Astrocyte (in vitro differentiated cells and primary cell): Measurements from ENCODE around the gene DSTN. TPM values are rescaled to one million over a fixed set of nuclear protein-coding genes. Genes with fewer than 3 reads are reported as not detected.

Experiments
- DNase-seq: peaks from one replicate; pipeline ENCODE4 v3.0.0-alpha.2; 2010; ENCODE audit warnings: low read depth
- FAIRE-seq: peaks from 2 replicates; lab custom pipeline; 2011; peaks lifted over from hg19 to GRCh38; lab: Jason Lieb, UNC
- H2AFZ ChIP-seq: 2 replicates; pipeline ENCODE4 v1.6.0; 2012; ENCODE audit warnings: low read depth, low read length, inconsistent platforms
- H3K27ac ChIP-seq: 2 replicates; pipeline ENCODE4 v1.5.1; 2011; ENCODE audit warnings: low read depth, low read length, inconsistent platforms
- H3K27me3 ChIP-seq: 2 replicates; pipeline ENCODE4 v1.6.0; 2011; ENCODE audit warnings: low read length, inconsistent platforms; ENCODE audit not compliant: insufficient read depth
- H3K36me3 ChIP-seq: 2 replicates; pipeline ENCODE4 v1.5.1; 2011; ENCODE audit warnings: low read length, inconsistent platforms; ENCODE audit not compliant: insufficient read depth
- H3K4me1 ChIP-seq: 2 replicates; pipeline ENCODE4 v1.5.1; 2011; ENCODE audit warnings: low read length, inconsistent platforms; ENCODE audit not compliant: insufficient read depth
- H3K4me2 ChIP-seq: 2 replicates; pipeline ENCODE4 v1.6.0; 2012; ENCODE audit warnings: low read length, inconsistent platforms
- H3K4me3 ChIP-seq: 2 replicates; pipeline ENCODE4 v1.5.1; 2011; ENCODE audit warnings: low read depth, mild to moderate bottlenecking, low read length, inconsistent platforms; ENCODE audit not compliant: insufficient read depth
- H3K79me2 ChIP-seq: 2 replicates; pipeline ENCODE4 v1.6.0; 2012; ENCODE audit warnings: mild to moderate bottlenecking, low read length, inconsistent platforms; ENCODE audit not compliant: insufficient read depth
- H3K9ac ChIP-seq: 2 replicates; pipeline ENCODE4 v1.6.0; 2012; ENCODE audit warnings: mild to moderate bottlenecking, low read length, inconsistent platforms
- H3K9me3 ChIP-seq: 2 replicates; pipeline ENCODE4 v1.5.1; 2012; ENCODE audit warnings: low read depth, mild to moderate bottlenecking, low read length, inconsistent platforms; ENCODE audit not compliant: insufficient read depth
- H4K20me1 ChIP-seq: 2 replicates; pipeline ENCODE4 v1.6.0; 2012; ENCODE audit warnings: low read length, inconsistent platforms; ENCODE audit not compliant: insufficient read depth
- H3K27ac Mint-ChIP-seq: one replicate; pipeline ENCODE4 v1.8.0; 2021; ENCODE audit warnings: mild to moderate bottlenecking, mixed read lengths; ENCODE audit not compliant: unreplicated experiment
- H3K27me3 Mint-ChIP-seq: one replicate; pipeline ENCODE4 v1.8.0; 2021; ENCODE audit warnings: low read depth, mixed read lengths; ENCODE audit not compliant: unreplicated experiment
- H3K36me3 Mint-ChIP-seq: one replicate; pipeline ENCODE4 v1.8.0; 2021; ENCODE audit warnings: low read depth, mixed read lengths; ENCODE audit not compliant: unreplicated experiment
- H3K4me1 Mint-ChIP-seq: one replicate; pipeline ENCODE4 v1.8.0; 2021; ENCODE audit warnings: low read depth, mixed read lengths; ENCODE audit not compliant: unreplicated experiment
- H3K4me3 Mint-ChIP-seq: one replicate; pipeline ENCODE4 v1.8.0; 2021; ENCODE audit warnings: mild to moderate bottlenecking, moderate library complexity, mixed read lengths; ENCODE audit not compliant: unreplicated experiment
- H3K9me3 Mint-ChIP-seq: one replicate; pipeline ENCODE4 v1.8.0; 2021; ENCODE audit warnings: mild to moderate bottlenecking, mixed read lengths; ENCODE audit not compliant: unreplicated experiment
- EZH2 ChIP-seq: IDR thresholded peaks from 2 replicates; pipeline ENCODE4 v1.6.1; 2012; ENCODE audit warnings: mild to moderate bottlenecking, low read length, inconsistent platforms; ENCODE audit not compliant: insufficient read depth
- total RNA-seq: library from RNA; stranded (reverse); gene quantifications from 2 replicates; pipeline ENCODE4 v1.2.1, GENCODE V29; 2021
- TF ChIP-seq, protein P1 (sequence below): IDR thresholded peaks from 2 replicates; pipeline ENCODE4 v1.5.1; 2011; ENCODE audit warnings: low read depth, mild to moderate bottlenecking, inconsistent platforms, low read length, moderate library complexity; ENCODE audit not compliant: insufficient read depth

The DSTN gene
- total RNA-seq, 1 donor from 2014 or later: 552 TPM

DNA sequence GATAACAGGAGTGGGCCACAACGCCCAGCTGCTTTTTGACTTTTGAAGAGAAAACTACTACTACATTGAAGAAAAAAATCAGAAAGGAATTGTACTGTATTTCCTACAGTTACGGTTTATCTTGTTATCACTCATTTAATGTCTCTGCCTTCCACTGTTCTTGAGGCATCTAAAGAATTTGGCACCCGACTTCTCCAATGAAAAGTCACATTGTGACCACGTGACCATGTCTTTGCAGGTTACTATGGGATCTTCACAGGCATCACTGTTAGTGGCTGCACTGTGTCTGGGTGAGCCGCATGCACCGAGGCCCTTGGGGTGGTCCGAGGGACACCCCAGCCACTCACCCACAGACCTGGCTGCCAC lies 85.4 kb downstream of the DSTN start:
- peak; percentile 54 for DNase-seq
- H3K4me3 Mint-ChIP-seq: peak overlapping the region; percentile 16
- peaks cover 97% of the 10 kb centered on the region for H4K20me1 ChIP-seq
- no peaks in the 10 kb centered on the region for H3K9me3 ChIP-seq
- no peak for TF ChIP-seq EZH2
- TF ChIP-seq, protein P1, sequence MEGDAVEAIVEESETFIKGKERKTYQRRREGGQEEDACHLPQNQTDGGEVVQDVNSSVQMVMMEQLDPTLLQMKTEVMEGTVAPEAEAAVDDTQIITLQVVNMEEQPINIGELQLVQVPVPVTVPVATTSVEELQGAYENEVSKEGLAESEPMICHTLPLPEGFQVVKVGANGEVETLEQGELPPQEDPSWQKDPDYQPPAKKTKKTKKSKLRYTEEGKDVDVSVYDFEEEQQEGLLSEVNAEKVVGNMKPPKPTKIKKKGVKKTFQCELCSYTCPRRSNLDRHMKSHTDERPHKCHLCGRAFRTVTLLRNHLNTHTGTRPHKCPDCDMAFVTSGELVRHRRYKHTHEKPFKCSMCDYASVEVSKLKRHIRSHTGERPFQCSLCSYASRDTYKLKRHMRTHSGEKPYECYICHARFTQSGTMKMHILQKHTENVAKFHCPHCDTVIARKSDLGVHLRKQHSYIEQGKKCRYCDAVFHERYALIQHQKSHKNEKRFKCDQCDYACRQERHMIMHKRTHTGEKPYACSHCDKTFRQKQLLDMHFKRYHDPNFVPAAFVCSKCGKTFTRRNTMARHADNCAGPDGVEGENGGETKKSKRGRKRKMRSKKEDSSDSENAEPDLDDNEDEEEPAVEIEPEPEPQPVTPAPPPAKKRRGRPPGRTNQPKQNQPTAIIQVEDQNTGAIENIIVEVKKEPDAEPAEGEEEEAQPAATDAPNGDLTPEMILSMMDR: no peak
- H3K36me3 Mint-ChIP-seq: peaks cover 45% of the 10 kb centered on the region
- peak overlapping the region; percentile 6 for H3K9ac ChIP-seq
- H3K4me1 Mint-ChIP-seq: peaks cover 34% of the 10 kb centered on the region
- H3K79me2 ChIP-seq: peaks cover 99% of the 10 kb centered on the region
- peak; percentile 29 for FAIRE-seq
- no peak overlapping the region for H3K4me2 ChIP-seq
- peak overlapping the region; percentile 56 for H3K27ac ChIP-seq
- no peak overlapping the region for H3K4me3 ChIP-seq
- no peak overlapping the region for H2AFZ ChIP-seq
- no peaks in the 10 kb centered on the region for H3K27me3 Mint-ChIP-seq
- H3K4me1 ChIP-seq: peaks cover 17% of the 10 kb centered on the region
- no peaks in the 10 kb centered on the region for H3K27me3 ChIP-seq
- peaks cover 2% of the 10 kb centered on the region for H3K9me3 Mint-ChIP-seq
- peaks cover 40% of the 10 kb centered on the region for H3K36me3 ChIP-seq
- H3K27ac Mint-ChIP-seq: peak overlapping the region; percentile 26

DNA sequence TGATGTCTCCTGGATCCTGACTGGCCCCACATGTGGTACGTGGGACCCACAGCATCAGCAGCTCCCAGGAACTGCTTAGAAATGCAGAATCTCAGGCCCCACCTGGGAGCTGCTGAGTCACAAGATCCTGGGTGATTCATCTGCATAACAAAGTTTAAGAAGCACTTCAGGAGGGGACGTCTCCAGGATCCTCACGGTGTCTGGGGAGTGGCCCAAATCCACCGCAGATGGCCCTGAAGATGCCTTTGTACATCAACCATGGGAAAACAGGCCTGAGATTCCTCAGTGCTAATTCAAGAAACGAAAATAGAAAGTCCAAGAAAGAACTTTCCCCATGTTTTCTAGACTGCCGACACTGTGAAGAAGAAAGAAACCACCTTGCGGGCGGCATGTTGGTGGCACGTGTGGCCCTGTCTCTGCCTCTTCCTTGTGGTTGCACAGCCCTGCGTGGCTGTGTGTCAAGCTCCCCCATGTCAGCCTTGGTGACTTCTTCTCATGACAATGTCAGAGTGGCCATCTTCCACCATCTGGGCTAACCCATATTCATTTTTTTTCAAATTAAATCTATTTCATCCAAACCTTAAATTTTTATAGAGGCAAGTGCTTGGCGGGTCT lies 86.1 kb downstream of the DSTN start:
- Histone ChIP-seq H3K4me3 (no peak overlapping the region), H2AFZ (no peak overlapping the region), H3K79me2 (peaks cover 99% of the 10 kb centered on the region), H3K4me2 (no peak overlapping the region), H3K9me3 (no peaks in the 10 kb centered on the region), H4K20me1 (peaks cover 97% of the 10 kb centered on the region), H3K9ac (no peak overlapping the region), H3K27me3 (no peaks in the 10 kb centered on the region), H3K36me3 (peaks cover 40% of the 10 kb centered on the region), H3K27ac (peak overlapping the region; percentile 56), H3K4me1 (peaks cover 12% of the 10 kb centered on the region)
- Mint-ChIP-seq H3K27me3 (no peaks in the 10 kb centered on the region), H3K9me3 (peaks cover 2% of the 10 kb centered on the region), H3K36me3 (peaks cover 48% of the 10 kb centered on the region), H3K4me1 (peaks cover 34% of the 10 kb centered on the region), H3K27ac (no peak overlapping the region), H3K4me3 (no peak overlapping the region)
- FAIRE-seq: no peak
- TF ChIP-seq EZH2: no peak
- TF ChIP-seq, protein P1: no peak
- DNase-seq: peak; percentile 59
